Effector CD8-positive, alpha-beta T cell (primary cell): ENCODE results near the gene TRIM45.

Source experiments
- DNase-seq: peaks from one replicate; lab custom pipeline; 2025; lab: John Stamatoyannopoulos, UW

The TRIM45 gene

DNA sequence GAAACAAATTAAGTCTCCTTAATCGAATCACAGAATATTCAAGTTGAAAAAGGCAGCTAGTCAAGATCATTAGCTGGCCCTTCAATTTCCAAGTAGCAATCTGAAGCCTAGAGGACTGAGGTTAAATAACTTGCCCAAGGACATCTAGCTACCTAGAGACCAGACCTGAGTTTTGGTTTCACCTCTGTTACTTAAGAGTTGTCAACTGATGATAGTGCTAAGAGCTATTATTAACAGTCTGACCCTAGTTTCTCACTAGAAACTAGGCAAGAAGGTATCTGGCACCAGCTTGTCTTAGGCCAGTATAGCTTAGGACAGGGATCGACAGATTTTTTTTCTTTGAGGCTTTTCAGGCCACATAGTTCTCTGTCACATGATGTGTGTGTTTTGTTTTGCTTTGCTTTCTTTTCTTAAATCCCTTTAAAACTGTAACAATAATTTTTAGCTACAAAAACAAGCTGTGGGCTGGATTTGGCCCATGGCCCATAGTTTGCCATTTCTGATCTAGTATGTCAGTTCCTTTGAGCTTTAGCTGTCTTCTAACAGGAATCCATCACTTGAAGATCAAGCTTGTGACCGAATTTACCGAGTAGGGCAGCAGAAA, 23.2 kb downstream of the TRIM45 start:
- DNase-seq, result no peak

DNA sequence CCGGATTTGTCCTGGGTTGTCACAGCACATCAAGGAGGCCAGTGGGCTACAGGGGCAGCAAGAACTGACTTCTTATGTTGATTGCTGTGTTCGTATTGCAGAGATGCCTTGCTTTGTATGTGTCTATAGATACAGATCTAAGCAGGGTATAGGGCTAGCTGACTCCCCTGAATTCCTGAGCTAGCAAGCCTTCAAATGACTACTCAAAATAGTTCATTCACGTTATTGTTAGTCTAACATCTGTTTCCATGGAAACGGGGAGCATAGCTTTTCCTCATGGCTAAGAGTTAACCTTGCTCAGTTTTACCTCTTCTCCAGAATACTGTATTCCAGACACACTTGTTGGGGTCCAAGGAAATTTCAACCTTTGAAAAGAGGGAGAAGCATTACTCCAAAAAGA, 24.1 kb downstream of the TRIM45 start:
- no peak for DNase-seq

DNA sequence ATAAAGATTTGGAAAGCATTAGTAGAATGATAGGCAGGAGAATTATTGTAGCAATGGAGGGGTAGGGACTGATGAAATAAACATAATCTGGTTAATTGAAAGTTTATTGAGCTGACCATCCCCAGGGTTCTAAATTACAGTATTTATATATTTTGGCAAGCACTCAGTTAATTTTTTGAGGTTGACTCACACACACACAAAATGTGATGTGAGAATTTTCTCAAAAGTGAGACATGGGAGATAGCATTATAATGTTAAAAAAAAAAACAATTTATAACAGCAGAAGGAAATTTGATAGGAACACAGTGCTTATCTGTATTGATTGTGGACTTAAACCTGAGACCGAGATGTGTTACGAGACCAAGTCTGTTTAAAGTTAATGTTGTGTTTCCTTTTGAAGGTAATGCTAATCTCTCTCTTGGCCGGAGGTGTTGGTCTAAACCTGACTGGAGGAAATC, 24.6 kb downstream of the TRIM45 start:
- DNase-seq, result no peak

DNA sequence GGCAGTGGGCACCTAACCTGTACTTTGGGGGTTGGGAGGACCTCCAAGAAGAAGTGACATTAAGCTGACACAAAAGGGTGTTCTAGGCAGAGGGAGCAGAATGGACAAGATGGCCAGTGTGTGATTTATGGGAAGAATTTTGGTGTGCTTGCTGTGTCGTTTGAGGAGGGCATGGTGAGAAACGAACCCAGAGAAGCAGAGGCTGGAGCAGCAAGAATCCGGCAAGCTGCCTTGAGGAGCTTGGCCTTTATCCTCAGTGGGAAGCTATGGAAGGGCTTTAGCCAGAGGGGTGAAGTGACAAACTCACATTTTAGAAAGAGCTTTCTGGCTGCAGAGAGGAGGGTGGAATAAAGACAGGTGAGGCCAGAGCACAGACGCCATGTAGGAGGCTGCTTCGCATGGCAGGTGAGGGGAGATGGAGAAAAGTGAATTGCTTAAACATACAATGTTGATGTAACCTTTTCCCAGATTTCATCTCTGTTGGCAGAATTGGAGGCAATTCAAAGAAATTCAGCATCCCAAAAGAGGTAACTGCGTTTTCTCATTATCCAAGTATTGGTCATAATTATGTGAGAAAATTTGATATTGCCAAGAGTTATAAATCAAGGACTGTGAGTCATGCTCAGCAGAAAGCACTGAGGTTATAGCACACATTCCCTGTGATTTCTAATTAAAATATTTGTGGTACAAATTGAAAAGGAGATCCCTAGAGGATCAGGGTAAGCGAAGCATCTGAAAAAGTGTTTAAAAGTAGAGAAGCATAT, 26.5 kb downstream of the TRIM45 start:
- DNase-seq, result no peak

DNA sequence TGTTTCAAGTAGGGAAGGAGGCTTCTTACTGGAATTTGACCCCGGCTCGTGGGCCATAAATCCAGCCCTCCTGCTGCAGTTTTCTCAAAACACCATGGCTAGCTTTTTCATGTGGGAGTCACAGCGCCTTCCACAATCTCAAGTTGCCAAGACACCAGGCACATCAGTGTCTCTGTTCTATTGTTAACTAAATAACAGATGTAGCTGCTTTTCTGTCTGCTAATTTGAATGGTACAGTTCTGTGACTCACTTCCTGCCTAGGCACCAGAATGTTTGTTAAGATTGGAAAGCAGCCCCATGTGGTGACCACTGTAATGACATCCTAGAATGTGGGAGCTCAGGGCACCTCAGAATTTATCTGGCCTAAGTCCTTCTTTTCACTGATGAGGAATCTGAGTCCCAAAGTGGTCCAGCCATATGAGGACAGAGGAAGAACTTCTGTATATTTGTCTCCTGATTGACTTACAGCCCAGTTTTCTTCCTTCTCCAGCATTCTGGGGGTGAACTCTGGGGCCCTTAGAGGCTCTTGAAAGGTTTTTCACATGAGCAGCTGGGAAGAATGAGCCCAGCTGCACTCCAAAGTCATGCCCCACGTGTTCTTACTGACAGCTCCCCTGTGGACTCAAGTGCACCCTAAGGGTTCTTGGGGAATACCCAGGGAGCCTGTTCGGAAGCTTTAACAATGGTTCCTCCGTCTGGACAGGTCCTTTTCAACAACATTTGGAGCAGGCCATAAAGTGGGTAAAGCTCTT, 27.5 kb downstream of the TRIM45 start:
- no peak for DNase-seq

DNA sequence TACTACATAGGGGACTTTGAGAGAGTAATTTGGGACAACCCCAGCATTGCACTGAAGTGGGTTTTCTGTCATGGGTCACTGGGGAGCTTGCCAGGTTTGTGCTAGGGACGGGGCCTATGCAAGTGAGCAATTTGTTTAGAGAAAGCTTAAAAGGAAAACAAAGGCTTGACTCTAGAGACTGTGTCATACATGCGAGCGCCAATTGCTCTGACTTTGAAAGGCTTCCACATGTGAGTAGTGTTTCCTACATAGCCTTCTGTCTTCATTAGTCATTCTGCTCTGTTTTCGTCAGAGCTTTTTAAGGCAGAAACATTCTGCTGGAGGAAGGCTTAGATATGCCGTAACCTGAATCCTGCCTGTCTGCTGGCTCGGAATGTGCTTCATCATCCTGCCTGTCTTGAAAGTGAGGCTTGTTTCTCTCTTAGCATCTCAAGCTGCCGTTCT, 28.4 kb downstream of the TRIM45 start:
- no peak for DNase-seq

DNA sequence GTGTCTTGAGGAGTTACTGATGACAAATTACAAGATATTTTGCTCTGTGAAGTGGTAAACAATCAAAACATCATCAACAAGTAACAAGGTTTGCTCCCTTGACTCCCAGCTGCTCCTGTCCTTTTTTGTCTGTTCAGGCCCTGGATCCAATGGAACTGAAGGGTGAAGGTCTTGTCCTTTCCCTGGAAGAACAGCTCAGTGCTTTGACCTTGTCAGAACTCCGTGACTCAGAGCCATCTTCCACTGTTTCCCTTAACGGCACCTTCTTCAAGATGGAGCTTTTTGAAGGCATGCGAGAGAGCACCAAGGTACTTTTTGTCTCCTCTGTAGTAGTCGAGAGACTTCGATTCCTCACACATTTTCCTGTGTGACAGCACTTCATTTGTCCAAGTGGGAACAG, 29.0 kb downstream of the TRIM45 start:
- DNase-seq, result no peak

DNA sequence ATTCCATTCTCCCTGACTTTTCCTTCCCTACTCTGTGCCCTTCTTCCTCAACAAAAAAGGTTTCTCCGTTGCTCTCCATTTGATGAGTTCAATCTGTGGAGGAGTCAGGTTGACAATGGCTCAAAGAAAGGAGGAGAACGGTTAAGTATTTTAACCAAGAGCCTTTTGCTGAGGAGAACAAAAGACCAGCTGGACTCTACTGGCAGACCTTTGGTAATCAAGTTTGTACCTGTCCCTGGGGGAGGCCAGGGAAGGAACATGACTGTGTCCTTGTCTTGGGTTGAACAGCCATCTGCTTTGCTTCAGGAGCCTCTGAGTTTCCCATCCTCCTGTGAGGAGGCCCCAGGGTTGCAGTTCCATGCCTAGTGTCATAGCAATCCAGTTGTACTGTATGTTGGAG, 31.6 kb downstream of the TRIM45 start:
- DNase-seq, result no peak

DNA sequence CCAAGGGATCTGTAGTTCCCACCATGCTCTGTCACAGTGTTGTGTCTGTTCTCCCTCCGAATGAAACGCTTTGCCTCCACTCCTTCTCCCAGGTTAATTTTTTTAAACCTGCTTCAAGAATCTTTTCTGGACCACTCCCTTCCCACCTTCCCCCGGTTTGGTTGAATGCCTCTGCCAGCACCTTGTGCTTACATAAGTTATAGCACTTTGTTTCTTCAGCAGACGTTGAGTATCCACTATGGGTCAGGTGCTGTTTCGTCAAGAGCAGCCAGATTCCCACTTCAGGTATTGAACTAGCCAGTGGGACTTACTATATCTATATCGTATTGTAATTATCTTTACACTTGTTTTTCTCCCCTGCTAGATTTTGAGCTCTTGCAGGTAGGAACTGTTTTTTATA, 33.9 kb downstream of the TRIM45 start:
- no peak for DNase-seq

DNA sequence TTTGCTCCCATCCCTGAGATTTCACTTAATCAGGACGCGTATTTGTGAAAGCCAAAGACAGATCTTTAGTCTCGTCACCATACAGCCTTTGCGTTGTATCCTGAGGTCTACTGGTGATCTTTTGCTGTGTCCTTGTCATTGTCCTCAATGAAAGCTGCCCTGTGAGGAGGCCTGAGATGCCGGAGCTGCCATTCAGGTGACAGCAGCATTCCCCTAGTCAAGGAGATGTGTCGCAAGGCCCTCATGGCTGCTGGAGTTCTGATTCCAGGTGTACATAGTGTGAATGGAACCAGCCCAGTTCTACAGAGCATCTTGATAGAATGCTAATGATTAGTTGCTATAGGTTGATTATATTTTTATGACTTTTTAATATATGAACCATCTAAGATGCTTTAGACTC, 37.3 kb downstream of the TRIM45 start:
- no peak for DNase-seq

DNA sequence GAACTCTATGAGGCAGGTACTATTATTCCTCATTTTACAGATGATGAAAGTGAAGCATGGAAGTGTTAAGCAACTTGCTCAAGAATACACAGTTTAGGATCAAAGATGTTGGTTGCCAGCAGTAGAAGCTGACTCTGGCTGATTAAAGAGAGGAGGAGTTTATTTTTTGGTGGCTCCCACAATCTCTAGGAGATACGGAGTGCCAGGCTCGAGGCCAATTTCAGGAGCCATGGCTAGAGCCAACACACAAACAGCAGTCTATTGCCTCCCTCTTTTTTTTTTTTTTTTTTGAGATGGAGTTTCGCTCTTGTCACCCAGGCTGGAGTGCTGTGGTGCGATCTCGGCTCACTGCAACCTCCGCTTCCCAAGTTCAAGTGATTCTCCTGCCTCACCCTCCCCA, 41.8 kb downstream of the TRIM45 start:
- no peak for DNase-seq

DNA sequence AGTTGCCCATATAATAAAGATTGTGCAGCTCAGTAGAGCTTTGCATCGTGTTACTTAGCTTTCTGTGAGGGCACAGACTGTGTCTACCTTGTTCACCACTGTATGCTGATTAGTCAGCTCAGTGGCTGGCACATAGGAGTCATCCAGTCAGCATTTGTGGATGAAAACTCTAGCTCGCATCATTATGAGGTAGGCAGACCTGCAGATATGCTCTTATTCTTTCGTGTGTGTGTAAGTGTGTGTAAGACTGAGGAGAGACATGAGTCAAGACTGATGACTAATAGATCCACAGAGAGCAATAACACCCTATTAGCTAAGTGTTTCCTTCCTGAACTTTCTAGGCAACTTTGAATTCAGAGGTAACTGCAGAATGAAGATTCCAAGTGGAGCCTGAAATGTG, 44.3 kb downstream of the TRIM45 start:
- DNase-seq, result no peak

DNA sequence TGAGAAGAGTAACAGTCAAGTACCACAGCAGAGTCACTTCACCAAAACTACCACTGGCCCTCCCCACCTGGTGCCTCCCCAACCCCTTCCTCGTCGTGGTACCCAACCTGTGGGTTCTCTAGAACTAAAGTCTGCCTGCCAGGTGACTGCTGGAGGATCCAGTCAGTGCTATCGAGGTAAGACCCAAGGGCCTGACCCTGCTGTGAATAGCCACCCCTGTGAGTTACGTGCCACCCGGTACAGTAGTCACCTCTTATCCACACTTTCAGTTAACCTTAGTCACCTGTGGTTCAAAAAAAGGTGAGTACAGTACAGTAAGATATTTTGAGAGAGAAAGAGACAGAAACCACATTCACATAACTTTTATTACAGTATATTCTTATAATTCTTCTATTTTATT, 44.9 kb downstream of the TRIM45 start:
- DNase-seq, result no peak

DNA sequence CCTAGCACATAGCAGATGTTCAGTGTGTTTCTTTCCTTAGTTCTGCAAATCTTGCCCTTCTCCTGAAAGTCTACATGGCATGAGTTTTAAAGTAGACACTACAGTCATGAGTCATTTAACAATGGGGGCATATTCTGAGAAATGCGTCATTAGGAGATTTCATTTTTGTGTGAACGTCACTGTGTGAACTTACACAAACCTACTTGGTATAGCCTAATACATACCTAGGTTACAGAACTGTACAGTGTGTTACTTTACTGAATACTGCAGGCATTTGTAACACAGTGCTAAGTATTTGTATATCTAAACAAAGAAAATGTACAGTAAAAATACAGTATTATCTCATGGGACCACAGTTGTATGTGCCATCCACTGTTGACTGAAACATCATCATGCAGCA, 51.4 kb downstream of the TRIM45 start:
- no peak for DNase-seq

DNA sequence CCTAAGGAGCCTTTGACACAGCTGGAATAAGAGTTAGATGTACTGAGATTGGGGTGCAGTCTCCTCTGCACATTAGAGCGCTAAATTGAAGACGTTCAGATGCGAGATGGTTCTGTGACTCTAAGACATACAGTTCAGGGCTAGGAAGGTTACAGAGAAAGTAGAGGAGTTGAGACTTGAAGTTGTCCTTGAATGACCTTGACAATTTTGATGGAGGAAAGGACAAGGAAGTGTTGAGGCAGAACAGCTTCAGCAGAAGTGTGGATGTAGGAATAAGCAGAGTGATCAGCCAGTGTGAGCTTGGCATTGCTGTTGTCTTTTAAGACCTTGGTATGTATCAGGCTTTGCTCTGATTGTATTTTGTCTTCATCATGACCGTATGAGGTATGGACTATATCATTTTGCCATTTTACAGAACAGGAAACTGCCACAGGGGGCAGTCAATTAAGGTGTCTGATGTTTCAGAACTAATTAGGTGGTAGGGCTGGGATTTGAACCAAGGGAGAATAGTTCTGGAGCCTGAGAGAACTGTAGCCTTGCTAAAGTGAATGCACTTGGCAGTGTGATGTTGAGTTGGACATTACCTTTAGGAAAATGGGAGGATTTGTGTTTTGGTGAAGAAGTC, 52.2 kb downstream of the TRIM45 start:
- DNase-seq, result no peak

DNA sequence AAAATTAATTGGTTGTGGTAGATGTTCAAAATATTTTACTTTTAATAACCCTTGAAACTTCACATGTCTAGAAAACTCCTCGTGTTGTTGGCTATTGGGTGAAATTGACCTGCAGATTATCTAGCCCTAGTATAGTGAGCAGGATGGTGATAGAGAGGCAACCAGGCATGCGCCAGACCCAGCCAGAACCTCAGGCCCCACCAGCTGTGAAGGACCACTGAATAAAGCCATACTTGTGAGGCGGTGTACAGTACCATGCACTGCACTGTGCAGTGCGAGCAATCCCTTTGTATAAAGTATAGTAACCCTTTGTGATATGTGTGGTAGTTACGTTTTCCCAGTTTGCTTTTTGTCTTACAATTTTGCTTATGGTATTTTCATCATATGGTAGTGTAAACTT, 53.0 kb downstream of the TRIM45 start:
- no peak for DNase-seq

DNA sequence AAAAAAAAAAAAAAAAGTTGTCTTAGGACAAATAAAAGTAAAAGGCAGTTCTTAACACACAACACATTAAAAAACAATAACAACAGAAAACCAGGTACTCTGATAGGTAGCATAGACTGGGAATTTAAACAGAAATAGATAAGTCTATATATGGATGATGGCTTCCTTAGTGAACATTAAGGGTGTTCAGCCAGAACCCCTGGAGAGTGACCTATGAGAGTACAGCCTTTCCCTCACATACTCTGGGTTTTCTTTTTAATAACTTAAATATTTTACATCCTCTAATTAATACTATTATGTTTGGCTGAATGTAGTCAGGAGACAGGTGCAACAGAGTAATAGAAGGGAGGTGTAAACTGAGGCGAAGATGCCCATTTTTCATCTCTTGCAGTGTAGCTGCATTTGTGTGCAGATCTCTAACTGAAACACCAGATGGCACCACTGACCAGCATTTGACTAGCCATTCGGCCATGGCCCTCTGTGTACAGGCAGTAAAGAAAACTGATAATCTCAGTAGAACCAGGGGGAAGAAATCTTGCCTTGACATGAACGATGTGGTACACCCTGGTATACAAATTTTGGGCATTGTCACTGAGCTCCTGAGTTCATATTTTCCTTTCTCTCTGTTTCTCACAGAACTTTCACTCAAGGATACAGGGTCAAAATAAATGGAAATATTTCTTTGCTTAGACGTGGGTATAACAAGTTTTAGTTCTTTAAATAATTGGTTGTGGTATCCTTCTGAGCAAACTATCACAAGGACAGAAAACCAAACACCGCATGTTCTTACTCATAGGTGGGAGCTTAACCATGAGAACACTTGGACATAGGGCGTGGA, 53.8 kb downstream of the TRIM45 start:
- DNase-seq, result no peak

DNA sequence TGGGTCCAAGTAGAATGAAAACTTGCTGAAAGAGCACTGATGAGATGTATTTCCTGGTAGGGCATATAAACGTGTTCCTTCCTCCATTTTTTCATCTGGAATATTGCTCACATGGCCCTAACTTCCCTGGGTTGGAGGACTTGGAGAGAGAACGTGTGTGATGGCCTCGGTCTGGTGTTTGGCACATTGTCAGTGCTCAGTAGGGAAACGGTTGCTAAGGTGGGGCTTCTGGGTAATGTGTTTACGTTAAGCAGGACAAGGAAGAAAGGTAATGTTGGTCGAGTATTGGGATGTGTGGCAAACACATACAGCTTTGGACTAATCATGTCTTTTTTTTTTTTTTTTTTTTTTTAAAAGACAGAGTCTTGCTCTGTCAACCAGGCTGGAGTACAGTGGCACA, 55.2 kb downstream of the TRIM45 start:
- DNase-seq, result no peak

DNA sequence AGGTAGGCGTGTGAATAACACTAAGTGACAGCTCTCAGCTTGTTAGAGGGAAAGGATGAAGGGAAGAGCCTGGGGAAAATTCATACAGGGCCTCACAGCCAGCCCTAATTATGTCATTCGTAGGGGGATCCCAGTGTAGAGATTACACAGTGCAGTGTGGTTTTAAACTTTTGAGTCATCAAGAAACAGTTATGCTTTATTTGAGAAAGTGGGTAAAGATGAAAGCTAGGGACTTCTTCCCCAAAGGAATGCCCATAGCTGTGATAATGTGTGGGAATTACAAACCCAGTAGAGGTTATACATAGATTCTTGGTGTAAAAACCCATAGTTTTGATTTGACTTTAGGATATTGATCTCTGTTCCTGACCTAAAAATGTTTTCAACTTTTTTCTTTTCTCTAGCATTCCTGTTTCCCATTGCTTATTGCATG, 59.5 kb downstream of the TRIM45 start:
- DNase-seq, result no peak
